Panc1 (cell line): ENCODE measurements around the gene DHRS12.

Source experiments
- CTCF ChIP-seq: fragments of 450-650 bp; IDR thresholded peaks from 2 replicates; pipeline ENCODE4 v1.5.1; 2017; ENCODE audit warnings: mild to moderate bottlenecking
- POLR2AphosphoS5 ChIP-seq: IDR thresholded peaks from 2 replicates; pipeline ENCODE4 v1.6.1; 2012; ENCODE audit warnings: mild to moderate bottlenecking, low read depth, low read length, moderate library complexity
- SIN3A ChIP-seq: IDR thresholded peaks from 2 replicates; pipeline ENCODE4 v1.6.1; 2012; ENCODE audit warnings: low read depth, mild to moderate bottlenecking, low read length, moderate library complexity, borderline replicate concordance; ENCODE audit not compliant: insufficient read depth

DNA sequence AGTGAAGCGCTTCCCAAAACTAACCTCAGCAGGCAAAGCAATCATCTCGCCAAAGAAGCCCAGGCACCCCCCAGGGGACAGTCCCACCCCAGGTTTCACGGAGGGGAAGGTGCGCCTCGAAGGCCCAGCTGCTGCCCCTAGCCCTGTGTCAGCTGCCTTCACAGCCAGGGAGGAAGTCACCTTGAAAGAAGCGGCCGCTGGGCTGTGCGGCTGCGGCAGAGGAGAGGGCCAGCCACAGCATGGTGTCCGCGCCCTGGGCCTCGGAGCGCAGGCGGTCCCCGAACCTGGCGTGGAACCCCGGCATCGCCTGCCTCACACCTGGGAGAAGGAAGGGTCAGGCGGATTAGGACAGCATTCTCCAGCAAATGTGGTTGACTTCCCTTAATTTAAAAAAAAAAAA is 35.0 kb downstream of the DHRS12 start:
- no peak for TF ChIP-seq CTCF
- no peak for TF ChIP-seq SIN3A
- no peak for TF ChIP-seq POLR2AphosphoS5
